ENCODE results near the gene TMEM120B.

Gene TMEM120B

DNA sequence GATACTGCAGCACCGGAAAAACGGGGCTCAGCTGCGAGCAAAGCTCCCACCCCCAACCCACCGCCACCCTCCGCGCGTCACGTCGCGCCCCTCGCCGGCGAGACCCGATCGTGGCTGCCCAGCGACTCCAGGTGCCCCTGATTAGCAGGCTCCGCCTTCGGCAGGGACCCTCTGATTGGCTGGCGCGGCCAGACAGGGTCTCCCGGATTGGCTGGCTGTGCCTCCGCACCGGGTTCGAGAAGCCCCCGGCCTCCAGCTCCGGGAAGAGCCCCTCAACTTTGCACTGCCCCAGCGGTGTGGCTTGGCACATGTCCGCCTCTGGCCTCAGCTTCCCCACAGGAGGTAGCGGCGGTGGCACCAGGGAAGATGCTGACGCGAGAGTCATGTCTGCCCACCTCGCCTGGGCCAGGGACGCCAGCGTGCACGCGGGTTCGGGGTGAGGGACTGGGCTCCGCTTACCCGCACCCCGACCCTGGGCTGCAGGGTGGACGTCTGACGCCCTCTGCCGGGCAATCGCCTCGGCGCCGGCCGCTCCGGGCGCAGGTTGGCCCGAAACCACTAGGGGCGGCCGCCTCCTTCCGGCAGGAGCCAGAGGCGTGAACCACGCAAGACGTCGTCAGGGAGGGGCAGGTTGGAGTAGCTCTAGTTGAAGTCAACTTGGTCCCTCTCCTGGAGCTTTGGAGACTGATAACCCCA, 81.4 kb downstream of the TMEM120B start:
- peak; percentile 93 for DNase-seq

- no peak for DNase-seq
Measured at GRCh38 chr12:121794534-121795033, 82.0 kb downstream of the TMEM120B start.

DNA sequence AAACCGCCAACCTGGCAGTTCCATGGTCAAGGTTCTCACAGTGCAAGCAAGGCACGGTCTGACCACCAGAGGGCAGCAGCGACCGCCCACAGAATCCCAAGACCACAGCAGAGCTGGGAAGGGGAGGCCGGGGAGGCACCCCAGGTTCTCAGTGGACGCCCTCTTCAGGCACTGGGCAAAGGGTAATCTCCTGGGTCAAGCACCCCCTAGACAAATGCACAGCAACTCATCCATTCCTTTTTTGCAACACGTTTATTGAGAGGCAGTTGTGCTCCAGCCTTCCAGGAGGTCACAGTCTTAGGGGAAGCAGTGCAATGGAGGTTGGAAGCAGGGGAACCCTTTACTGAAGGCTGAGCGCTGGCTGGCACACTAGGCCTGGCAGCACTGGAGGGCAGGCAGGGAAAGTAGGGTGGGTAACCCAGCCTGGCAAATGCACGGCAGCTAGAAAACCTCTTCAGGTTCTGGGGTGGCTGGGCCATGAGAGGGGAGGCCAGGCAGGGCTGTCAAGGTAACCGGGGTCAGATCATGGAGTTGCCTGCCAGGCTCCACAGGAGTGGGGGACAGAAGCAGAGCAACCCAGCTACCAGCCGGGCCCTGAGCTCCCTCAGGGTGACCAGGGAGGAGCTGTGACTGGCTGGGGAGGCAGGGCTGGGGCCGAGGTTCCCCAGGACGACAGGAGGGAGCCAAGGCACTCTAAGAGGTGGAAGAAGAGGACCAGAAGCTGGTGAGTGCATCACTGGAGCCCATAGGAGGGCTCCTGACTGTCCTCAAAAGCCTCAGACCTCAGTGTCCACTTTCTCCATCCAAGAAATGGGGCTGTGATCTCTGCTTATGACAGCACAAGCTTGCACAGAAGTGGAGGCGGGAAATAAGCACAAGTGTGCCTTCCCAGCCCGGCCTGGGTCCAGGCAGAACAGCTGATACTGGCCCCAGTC, 82.7 kb downstream of the TMEM120B start:
- DNase-seq, result peak; percentile 77

DNA sequence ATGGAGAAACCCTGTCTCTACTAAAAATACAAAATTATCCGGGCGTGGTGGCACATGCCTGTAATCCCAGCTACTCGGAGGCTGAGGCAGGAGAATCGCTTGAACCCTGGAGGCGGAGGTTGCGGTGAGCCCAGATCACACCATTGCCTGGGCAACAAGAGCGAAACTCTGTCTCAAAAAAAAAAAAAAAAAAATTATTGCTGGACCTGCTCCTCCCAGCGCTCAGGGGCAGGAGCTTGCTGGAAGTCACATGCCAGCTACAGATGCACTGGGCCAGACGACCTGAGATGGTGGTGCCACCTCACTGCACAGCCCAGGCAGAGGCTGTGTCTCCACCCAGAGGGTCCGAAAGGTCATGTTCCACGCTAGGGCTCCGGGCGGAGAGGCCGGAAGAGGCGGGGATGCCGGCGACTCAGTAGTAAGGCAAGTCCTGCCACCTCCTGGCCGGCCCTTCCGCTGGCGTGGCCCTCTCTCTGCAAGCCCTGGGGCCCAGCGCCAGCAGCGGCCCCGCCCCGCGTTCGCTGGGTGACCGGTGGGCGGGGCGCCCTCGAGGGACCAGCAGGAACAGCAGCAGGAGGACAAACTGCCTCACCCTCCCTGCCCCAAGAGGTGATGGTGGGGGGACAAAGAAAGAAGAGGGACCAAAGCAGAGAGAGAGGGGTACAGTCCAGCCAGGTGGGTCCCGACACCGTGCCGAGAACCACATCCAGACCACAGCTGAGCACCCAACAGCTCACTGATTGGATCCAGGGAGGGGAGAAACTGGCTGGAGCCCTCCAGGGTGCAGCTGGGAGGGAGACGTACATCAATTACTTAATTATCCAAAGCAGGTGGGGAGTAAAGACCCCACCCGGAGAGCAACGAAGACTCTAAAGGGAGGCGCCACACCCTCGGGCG, 84.6 kb downstream of the TMEM120B start:
- peak; percentile 75 for DNase-seq

DNA sequence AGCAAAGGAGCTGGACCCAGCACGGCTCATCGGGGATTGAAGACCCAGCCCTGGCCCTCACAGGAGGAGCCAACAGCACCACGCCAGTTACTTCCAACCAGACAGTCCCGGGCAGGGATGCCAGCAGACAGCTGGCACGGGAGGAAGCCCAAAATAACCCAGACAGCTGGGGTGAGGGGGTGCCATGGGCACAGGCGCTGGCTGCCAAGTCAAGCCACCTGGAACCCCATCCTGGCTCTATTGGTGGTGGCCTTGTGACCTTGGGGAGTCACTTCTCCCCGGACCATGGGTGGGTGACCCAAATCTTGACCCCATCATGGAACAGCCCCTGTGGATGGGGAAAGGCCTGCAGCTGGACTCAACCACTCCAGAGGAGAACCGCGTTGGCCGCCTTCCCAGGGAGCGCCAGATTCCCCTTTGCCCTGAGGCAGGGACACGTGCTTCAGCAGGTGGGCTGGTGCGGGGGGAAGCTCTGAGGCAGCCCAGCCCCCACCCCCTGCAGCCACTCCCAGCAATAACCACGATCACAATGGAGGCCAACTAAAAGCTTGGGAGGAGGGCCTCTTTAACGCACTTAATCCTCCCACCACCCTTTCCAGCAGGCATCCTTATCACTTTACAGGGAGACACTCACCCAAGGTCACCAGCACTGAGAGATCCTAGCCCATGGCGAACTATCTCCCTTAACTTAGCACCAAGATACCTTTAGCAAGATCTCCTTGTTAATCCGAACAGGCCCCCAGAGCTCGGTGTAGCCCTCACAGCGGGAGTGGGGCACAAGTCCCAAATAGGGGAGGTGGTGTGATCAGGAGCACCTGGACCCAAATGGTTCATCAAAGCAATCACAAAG, 85.6 kb downstream of the TMEM120B start:
- DNase-seq, result no peak

- no peak for DNase-seq
Measured at GRCh38 chr12:121798787-121799155, 86.2 kb downstream of the TMEM120B start.

DNA sequence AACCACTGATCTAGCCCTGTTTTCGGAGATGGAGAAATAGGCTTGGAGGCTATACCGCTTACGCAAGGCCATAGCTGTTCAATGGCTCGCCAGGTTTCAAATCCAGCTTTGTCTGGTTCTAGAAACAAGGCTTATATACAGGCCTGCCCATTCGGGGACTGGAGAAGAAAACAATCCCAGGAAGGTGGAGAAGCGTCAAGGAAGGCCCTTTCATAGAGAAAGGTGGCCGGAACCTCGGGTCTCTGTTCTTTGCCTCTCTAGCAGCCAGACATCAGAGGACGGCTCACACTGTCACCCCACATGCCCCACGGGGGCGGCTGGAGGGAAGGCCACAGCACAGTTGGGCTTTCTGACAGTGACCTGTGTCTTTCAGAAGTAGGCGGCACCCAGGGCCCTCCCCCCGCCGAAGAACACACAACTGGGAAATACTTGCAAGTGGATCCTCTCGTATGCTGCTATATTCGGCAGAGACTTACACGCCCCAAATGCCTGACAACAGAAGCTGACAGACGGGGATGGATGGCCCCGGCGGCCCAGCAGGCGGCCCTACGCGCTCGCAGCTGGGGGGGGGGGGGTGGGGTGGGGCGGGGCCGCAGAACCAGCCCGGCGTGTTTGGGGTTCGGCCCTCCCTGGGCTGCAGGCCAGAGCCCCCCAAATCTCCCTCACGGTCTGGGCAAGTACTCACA, 86.7 kb downstream of the TMEM120B start:
- peak; percentile 72 for DNase-seq

DNA sequence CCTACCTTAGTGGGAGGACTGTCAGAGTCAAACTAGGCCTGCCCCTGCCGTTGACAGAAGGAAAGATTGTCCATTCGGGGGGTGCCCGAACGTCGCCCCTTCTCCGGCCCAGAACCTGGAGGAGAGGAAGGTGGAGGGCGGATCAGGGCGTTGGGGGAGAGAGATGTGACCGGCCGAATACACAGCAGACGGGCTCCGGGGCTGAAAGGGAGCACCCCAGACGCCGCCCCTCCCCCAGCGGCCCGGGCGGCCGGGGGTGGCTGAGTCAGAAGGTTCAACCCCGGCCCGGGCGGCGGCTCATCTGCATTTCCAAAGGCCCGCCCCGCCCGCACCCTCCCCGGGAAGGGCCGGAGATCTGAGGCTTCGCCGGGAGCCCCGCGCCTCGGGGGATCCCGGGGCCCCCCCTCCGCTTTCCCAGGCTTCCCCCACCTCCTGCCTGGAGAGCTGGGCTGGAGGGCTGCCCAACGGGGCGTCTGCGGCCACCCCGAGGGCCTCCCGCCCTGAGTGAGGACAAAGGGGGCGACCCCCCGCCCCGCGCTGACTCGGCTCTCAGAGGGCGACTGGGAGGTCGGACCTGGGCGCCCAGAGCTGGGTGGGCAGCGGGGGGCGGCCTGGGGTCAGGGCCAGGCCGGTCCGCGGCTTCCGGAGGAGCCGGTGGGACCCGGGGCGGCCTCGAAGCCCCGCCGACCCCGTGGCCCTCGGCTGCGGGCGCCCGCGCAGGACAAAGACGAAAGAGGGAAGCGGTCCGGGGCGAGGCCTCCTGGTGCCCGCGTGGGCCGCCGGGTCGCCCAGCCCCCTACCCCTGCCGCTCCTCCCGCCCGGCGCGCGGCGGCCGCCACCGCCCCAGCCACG, 87.5 kb downstream of the TMEM120B start:
- DNase-seq, result peak; percentile 88

- peak; percentile 75 for DNase-seq
Measured at GRCh38 chr12:121800694-121801594, 88.4 kb downstream of the TMEM120B start.

DNA sequence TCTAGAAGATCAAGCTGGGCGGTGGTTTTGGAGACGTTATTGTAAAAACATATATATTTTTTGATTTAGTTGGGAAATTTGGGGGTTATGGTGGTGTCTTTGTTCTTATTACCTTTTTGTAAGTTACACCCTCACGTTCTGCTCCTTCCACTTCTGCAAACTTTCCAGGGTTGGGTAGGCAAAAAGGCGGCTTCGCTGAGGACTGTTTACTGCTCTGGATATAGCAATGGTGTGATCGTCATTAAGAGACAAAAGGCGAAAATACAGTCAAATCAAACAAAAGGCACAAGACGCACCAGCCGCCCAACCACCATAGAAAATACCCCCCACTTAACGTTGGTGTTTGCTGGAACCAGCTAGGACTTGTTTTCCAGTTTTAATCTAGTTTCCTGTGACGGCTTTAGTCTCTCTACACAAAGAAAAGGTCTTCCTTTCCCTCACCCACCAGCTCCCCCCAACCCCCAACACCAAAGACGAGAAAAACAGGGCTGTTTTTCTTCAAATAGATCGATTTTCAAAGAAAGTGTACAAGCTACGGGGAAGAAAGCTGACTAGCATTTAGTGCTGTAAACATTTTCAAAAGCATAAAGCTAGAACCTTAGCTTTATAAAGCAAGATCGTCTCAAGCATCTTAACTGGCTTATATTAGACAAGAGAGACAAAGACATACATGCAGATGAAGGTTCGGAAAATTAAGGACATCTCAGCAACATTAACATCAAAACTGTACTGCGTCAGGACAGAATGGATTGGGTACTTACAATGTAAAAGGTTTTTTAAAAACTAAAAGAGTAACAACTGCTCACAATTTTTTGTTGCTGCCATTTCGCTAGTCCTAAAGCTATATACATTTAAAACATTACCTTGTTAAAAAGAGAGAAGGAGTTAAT, 89.3 kb downstream of the TMEM120B start:
- DNase-seq, result peak; percentile 56

- DNase-seq, result no peak
Measured at GRCh38 chr12:121802485-121802842, 89.9 kb downstream of the TMEM120B start.

GRCh38 chr12:121802843-121803698, 90.5 kb downstream of the TMEM120B start:
- peak; percentile 92 for DNase-seq

DNA sequence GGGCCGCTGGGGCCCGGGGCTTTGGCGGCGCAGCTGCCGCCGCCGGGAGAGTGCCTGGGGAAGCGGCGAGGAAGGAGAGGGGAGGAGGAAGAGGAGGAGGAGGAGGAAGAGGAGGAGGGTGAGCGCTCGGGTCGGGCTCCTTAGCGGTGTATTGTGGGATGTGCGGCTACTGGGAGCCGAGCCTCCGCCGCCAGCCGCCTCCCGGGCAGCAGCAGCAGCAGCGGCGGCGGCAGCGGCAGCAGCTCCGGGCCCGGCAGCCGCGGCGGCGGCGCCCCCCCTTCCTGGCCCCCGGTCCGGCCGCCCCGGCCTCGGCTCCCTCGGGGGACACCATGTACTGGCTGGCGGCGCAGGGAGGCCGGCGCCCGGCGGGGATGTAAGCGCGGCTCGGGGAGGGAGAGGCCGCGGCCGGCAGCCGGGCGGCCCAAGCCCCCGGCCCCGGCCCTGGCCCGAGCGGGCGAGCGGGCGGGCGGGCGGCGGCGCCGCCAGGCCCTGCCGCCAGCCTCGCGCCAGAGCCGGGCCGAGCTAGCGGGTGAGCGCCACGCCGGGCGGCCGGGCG, 91.4 kb downstream of the TMEM120B start, which contains the start of gene SETD1B:
Gene SETD1B (plus strand): TSS at position 149 of the 556 bp plus-strand sequence. CDS start 729 bp downstream, outside the sequence.
- peak; percentile 58 for DNase-seq

DNA sequence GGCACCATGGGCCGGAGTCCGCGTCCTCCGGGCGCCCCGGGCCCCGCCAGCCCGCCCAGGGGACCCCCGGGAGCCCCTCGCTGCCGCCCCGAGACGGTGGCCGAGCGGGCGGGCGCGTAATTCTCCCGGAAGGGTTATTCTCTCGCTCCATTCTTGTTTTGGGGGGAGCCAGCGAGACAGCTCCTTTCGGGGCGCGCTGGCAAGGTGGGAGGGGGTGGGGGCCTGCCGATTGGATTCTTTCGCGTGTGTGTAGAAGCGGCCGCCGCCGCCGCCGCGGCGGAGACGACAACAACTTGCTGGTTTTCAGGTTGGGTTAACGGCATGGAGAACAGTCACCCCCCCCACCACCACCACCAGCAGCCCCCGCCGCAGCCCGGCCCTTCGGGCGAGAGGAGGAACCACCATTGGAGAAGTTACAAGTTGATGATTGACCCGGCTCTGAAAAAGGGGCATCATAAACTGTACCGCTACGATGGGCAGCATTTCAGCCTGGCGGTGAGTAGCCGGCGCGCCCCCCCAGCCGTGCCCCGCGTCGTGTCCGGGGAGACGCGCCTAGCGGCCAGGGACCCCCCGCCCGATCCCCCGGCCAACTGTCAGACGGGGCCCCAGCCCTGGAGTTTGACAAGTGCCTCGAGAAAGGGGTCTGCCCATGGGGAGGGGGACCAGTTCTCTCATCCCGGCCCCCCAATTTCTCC, 92.0 kb downstream of the TMEM120B start:
- DNase-seq, result peak; percentile 53

DNA sequence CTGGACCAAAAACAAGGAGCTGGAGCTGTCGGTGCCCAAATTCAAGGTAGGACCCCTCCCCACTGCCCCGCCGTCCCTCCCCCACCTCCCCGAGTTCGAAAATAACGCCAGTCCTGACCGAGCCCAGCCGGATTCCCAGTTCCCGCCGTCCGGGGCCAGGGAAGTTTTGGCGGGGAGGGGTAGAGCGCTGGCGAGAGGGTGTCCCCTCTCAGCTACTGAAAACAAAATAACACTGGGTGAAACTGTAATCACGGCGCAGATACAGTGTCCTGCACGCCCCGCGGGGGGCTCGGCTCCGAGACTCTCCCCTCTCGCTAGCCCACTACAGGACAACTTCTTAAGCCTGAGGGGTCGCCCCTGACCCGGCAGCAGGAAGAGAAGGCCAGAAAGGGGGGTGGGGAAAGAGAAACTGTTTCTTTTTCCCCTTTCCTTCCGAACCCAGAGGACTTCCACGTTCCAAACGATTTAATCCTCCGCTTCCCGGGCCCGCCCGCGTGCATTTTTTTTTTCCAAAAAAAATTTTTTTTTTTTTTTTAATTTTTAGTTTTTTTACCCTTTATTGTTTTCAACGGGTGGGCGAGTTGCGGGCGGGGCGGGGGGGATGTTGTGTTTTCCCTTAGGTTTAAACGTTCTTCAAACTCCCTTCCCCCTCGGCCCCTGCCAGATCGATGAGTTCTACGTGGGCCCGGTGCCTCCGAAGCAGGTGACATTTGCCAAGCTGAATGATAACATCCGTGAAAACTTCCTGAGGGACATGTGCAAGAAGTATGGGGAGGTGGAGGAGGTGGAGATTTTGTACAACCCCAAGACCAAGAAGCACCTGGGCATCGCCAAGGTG, 92.8 kb downstream of the TMEM120B start:
- no peak for DNase-seq
